Osteocyte (in vitro differentiated cells): Measurements from ENCODE around the gene SPAG17. TPM values are rescaled to one million over a fixed set of nuclear protein-coding genes. Genes with fewer than 3 reads are reported as not detected.

ENCODE experiments used
- DNase-seq: peaks from one replicate; pipeline ENCODE4 v3.0.0; 2021; ENCODE audit warnings: mixed read lengths; ENCODE audit not compliant: unreplicated experiment; ENCODE audit errors: extremely low spot score
- H3K27ac Mint-ChIP-seq: one replicate; pipeline ENCODE4 v1.8.0; 2021; ENCODE audit warnings: mild to moderate bottlenecking, mixed read lengths; ENCODE audit not compliant: unreplicated experiment
- H3K27me3 Mint-ChIP-seq: one replicate; pipeline ENCODE4 v1.8.0; 2021; ENCODE audit warnings: mixed read lengths; ENCODE audit not compliant: unreplicated experiment
- H3K36me3 Mint-ChIP-seq: one replicate; pipeline ENCODE4 v1.8.0; 2021; ENCODE audit warnings: mixed read lengths; ENCODE audit not compliant: unreplicated experiment
- H3K4me1 Mint-ChIP-seq: one replicate; pipeline ENCODE4 v1.8.0; 2021; ENCODE audit warnings: mixed read lengths; ENCODE audit not compliant: unreplicated experiment
- H3K4me3 Mint-ChIP-seq: one replicate; pipeline ENCODE4 v1.8.0; 2021; ENCODE audit warnings: mild to moderate bottlenecking, moderate library complexity, mixed read lengths; ENCODE audit not compliant: unreplicated experiment
- H3K9me3 Mint-ChIP-seq: one replicate; pipeline ENCODE4 v1.8.0; 2021; ENCODE audit warnings: mixed read lengths; ENCODE audit not compliant: unreplicated experiment
- CTCF ChIP-seq: fragments of 200-600 bp; sonication (generic); IDR thresholded peaks from 2 replicates; pipeline ENCODE4 v1.5.0; 2021; ENCODE audit warnings: antibody characterized with exemption, mild to moderate bottlenecking, moderate library complexity
- total RNA-seq: library from RNA; stranded (reverse); gene quantifications from 2 replicates; pipeline ENCODE4 v1.2.1, GENCODE V29; 2021

Gene SPAG17
- total RNA-seq, 1 donor from 2014 or later, result not detected

GRCh38 chr1:118093017-118093416 lies 92.0 kb downstream of the SPAG17 start:
- Mint-ChIP-seq H3K9me3 (peaks cover 3% of the 10 kb centered on the region), H3K27ac (no peak overlapping the region), H3K4me1 (peaks cover 8% of the 10 kb centered on the region), H3K36me3 (no peaks in the 10 kb centered on the region), H3K4me3 (no peak overlapping the region), H3K27me3 (peaks cover 10% of the 10 kb centered on the region)
- DNase-seq, result no peak
- no peak for TF ChIP-seq CTCF

- Mint-ChIP-seq H3K4me3 (no peak overlapping the region), H3K27me3 (peaks cover 10% of the 10 kb centered on the region), H3K4me1 (no peaks in the 10 kb centered on the region), H3K36me3 (no peaks in the 10 kb centered on the region), H3K27ac (no peak overlapping the region), H3K9me3 (no peaks in the 10 kb centered on the region)
- no peak for DNase-seq
- TF ChIP-seq CTCF, result no peak
Measured at GRCh38 chr1:118090130-118090529, 94.9 kb downstream of the SPAG17 start.

GRCh38 chr1:118085365-118085764 lies 99.7 kb downstream of the SPAG17 start:
- DNase-seq, result no peak
- Mint-ChIP-seq H3K4me1 (no peaks in the 10 kb centered on the region), H3K9me3 (no peaks in the 10 kb centered on the region), H3K4me3 (no peak overlapping the region), H3K36me3 (no peaks in the 10 kb centered on the region), H3K27ac (no peak overlapping the region), H3K27me3 (peaks cover 7% of the 10 kb centered on the region)
- TF ChIP-seq CTCF, result no peak

- TF ChIP-seq CTCF, result no peak
- no peak overlapping the region for H3K4me3 Mint-ChIP-seq
- H3K27ac Mint-ChIP-seq, result no peak overlapping the region
- H3K36me3 Mint-ChIP-seq, result no peaks in the 10 kb centered on the region
- H3K9me3 Mint-ChIP-seq, result no peaks in the 10 kb centered on the region
- DNase-seq, result no peak
- H3K4me1 Mint-ChIP-seq, result no peaks in the 10 kb centered on the region
- H3K27me3 Mint-ChIP-seq, result peaks cover 7% of the 10 kb centered on the region
Measured at GRCh38 chr1:118084400-118084799, 100.6 kb downstream of the SPAG17 start.

GRCh38 chr1:118082984-118083383 lies 102.0 kb downstream of the SPAG17 start:
- H3K36me3 Mint-ChIP-seq, result no peaks in the 10 kb centered on the region
- no peak for TF ChIP-seq CTCF
- no peaks in the 10 kb centered on the region for H3K9me3 Mint-ChIP-seq
- no peak overlapping the region for H3K4me3 Mint-ChIP-seq
- H3K27ac Mint-ChIP-seq, result no peak overlapping the region
- peaks cover 2% of the 10 kb centered on the region for H3K27me3 Mint-ChIP-seq
- no peaks in the 10 kb centered on the region for H3K4me1 Mint-ChIP-seq
- DNase-seq, result no peak
